ENCODE data around the gene PLCG2. TPM values are rescaled to one million over a fixed set of nuclear protein-coding genes. Genes with fewer than 3 reads are reported as not detected.

Gene PLCG2
- total and polyA plus RNA-seq, 2 experiments from 2014 or later, result 2.5 to 5.0 TPM

DNA sequence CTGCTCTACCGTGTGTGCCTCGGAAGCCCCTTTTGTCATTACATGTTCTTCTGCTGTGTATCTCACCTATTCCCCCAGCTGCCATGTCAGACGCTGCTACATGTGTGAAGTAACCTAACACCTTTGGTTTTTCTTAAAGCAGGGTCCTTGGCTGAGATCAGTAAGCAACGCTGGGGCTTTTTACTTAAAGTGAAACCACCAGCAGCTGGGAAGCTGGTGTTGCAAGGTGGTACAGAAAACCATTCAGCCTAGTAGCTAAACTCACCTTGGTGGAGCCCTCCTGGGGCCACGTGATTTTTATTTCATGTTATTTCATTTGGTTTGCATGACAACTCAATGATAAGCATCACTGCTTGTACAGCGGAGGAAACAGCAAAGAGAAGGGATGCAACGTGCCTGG is 62.6 kb downstream of the PLCG2 start:
- no peak for DNase-seq (ENCODE audit: low spot score)
- H4K20me1 ChIP-seq (ENCODE audit: insufficient read depth, poor library complexity, severe bottlenecking), result no peaks in the 10 kb centered on the region
- no peaks in the 10 kb centered on the region for H3K9me3 ChIP-seq (ENCODE audit: low read depth)
- whole genome bisulfite sequencing (ENCODE audit: low lambda C conversion rate, missing lambda C conversion rate), result 74% methylated on average over 7 of the region's 7 CpGs
- no peaks in the 10 kb centered on the region for H3K4me1 ChIP-seq (ENCODE audit: insufficient read depth)
- H3K27me3 ChIP-seq, result no peaks in the 10 kb centered on the region
- H3K4me3 ChIP-seq, result no peak overlapping the region
- no peak overlapping the region for H3K27ac ChIP-seq
- no peaks in the 10 kb centered on the region for H3K36me3 ChIP-seq (replicated peaks; ENCODE audit: insufficient read depth, low read depth)
- H3K4me2 ChIP-seq, result no peak overlapping the region
- TF ChIP-seq EZH2phosphoT487 (IDR thresholded peaks at IDR 0.05; ENCODE audit: low read depth, severe bottlenecking, unreplicated experiment), result no peak
- no peak for TF ChIP-seq EZH2 (IDR thresholded peaks at IDR 0.05; ENCODE audit: borderline replicate concordance)
- no peaks in the 10 kb centered on the region for H3K9me2 ChIP-seq (replicated peaks; ENCODE audit: insufficient read depth)
- no peaks in the 10 kb centered on the region for H3K79me2 ChIP-seq
- H2AFZ ChIP-seq, result no peak overlapping the region

DNA sequence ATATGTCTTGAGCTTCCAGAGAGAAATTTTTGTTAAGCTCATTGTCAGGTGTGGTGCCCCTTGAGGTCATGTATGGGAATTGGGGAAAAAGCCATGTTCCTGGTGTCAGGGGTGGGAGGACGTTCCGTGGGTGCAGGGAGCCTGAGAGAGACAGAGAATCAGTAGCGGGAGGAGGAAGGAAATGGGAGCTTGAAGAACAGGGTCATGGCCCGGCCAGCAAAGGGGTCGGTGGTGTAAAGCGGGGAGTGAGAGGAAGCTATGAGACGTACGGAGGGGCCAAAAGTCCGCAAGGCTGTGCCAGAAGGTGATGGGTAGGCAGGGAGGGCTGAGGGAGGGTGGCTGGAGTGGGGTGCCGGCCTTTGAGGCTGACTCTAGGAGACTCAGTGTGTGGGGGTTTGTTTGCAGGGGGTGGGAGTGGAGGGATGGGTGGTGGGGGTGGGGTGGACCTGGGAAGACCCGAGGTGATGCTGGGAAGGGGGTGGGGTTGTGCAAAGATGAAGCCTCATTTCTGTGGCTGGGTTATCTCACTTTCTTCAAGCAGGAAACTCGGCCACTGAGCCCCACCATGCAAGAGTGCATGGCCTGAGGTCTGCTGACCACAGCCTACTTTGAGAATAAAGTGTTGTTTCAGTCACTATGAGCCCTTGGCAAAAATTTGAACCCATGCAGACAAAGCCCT is 63.6 kb downstream of the PLCG2 start:
- Histone ChIP-seq H3K4me3 (no peak overlapping the region), H3K36me3 (replicated peaks; ENCODE audit: insufficient read depth, low read depth) (no peaks in the 10 kb centered on the region), H3K4me1 (ENCODE audit: insufficient read depth) (no peaks in the 10 kb centered on the region), H3K27ac (no peak overlapping the region), H2AFZ (no peak overlapping the region), H3K4me2 (no peak overlapping the region), H3K9me3 (ENCODE audit: low read depth) (no peaks in the 10 kb centered on the region), H3K79me2 (no peaks in the 10 kb centered on the region), H3K27me3 (no peaks in the 10 kb centered on the region), H4K20me1 (ENCODE audit: insufficient read depth, poor library complexity, severe bottlenecking) (no peaks in the 10 kb centered on the region), H3K9me2 (replicated peaks; ENCODE audit: insufficient read depth) (no peaks in the 10 kb centered on the region)
- 82% methylated on average over 11 of the region's 12 CpGs for WGBS (ENCODE audit: low lambda C conversion rate, missing lambda C conversion rate)
- TF ChIP-seq, protein P1, sequence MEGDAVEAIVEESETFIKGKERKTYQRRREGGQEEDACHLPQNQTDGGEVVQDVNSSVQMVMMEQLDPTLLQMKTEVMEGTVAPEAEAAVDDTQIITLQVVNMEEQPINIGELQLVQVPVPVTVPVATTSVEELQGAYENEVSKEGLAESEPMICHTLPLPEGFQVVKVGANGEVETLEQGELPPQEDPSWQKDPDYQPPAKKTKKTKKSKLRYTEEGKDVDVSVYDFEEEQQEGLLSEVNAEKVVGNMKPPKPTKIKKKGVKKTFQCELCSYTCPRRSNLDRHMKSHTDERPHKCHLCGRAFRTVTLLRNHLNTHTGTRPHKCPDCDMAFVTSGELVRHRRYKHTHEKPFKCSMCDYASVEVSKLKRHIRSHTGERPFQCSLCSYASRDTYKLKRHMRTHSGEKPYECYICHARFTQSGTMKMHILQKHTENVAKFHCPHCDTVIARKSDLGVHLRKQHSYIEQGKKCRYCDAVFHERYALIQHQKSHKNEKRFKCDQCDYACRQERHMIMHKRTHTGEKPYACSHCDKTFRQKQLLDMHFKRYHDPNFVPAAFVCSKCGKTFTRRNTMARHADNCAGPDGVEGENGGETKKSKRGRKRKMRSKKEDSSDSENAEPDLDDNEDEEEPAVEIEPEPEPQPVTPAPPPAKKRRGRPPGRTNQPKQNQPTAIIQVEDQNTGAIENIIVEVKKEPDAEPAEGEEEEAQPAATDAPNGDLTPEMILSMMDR (IDR thresholded peaks at IDR 0.05; ENCODE audit: poor library complexity), result no peak
- TF ChIP-seq EZH2phosphoT487 (IDR thresholded peaks at IDR 0.05; ENCODE audit: low read depth, severe bottlenecking, unreplicated experiment), result no peak
- TF ChIP-seq EZH2 (IDR thresholded peaks at IDR 0.05; ENCODE audit: borderline replicate concordance), result no peak
- DNase-seq (ENCODE audit: low spot score), result no peak

DNA sequence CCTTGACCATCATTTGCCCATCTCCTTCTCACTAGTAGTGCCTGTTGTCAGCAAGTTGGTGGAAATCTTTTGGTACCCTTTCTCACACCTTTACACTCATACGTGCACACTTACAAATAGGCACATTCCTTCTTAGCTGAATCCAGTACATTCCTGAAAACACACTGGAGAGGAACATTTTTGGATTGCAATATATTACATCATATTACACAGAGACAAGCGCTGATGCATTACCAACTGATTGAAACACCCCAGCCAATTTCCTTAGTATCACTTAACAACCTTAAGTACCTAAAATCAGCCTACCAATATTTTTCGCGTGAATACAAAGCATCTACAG is 64.1 kb downstream of the PLCG2 start:
- 83% methylated on average over 4 of the region's 4 CpGs for WGBS (ENCODE audit: low lambda C conversion rate, missing lambda C conversion rate)
- no peak overlapping the region for H2AFZ ChIP-seq
- no peak overlapping the region for H3K4me3 ChIP-seq
- H3K9me3 ChIP-seq (ENCODE audit: low read depth), result no peaks in the 10 kb centered on the region
- no peak overlapping the region for H3K4me2 ChIP-seq
- TF ChIP-seq EZH2phosphoT487 (IDR thresholded peaks at IDR 0.05; ENCODE audit: low read depth, severe bottlenecking, unreplicated experiment) (no peak), EZH2 (IDR thresholded peaks at IDR 0.05; ENCODE audit: borderline replicate concordance) (no peak)
- TF ChIP-seq, protein P1 (IDR thresholded peaks at IDR 0.05; ENCODE audit: poor library complexity), result no peak
- H3K27me3 ChIP-seq, result no peaks in the 10 kb centered on the region
- no peaks in the 10 kb centered on the region for H3K79me2 ChIP-seq
- no peaks in the 10 kb centered on the region for H3K36me3 ChIP-seq (replicated peaks; ENCODE audit: insufficient read depth, low read depth)
- no peaks in the 10 kb centered on the region for H4K20me1 ChIP-seq (ENCODE audit: insufficient read depth, poor library complexity, severe bottlenecking)
- DNase-seq (ENCODE audit: low spot score), result no peak
- H3K9me2 ChIP-seq (replicated peaks; ENCODE audit: insufficient read depth), result no peaks in the 10 kb centered on the region
- H3K27ac ChIP-seq, result no peak overlapping the region
- H3K4me1 ChIP-seq (ENCODE audit: insufficient read depth), result no peaks in the 10 kb centered on the region

DNA sequence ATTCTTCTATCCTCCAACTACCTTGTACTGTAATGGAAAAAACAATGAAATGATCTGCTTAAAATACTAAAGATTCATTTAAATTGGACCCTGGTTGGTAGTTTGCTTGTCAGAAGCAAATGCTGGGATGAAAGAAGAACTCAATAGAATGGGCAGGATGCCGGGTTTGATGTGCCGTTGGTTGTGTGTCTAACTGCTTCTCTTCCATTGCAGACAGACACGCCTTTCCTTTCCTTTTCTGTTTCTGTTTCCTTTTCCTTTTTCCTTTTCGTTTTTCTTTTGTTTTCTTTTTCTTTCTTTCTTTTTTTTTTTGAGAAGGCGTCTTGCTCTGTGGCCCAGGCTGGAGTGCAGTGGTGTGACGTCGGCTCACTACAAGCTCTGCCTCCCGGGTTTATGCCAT is 64.6 kb downstream of the PLCG2 start:
- H4K20me1 ChIP-seq (ENCODE audit: insufficient read depth, poor library complexity, severe bottlenecking), result no peaks in the 10 kb centered on the region
- 93% methylated on average over 7 of the region's 8 CpGs for WGBS (ENCODE audit: low lambda C conversion rate, missing lambda C conversion rate)
- H3K27ac ChIP-seq, result no peak overlapping the region
- TF ChIP-seq EZH2phosphoT487 (IDR thresholded peaks at IDR 0.05; ENCODE audit: low read depth, severe bottlenecking, unreplicated experiment), result no peak
- TF ChIP-seq, protein P1 (IDR thresholded peaks at IDR 0.05; ENCODE audit: poor library complexity), result no peak
- no peak for TF ChIP-seq EZH2 (IDR thresholded peaks at IDR 0.05; ENCODE audit: borderline replicate concordance)
- no peaks in the 10 kb centered on the region for H3K9me3 ChIP-seq (ENCODE audit: low read depth)
- no peak overlapping the region for H3K4me2 ChIP-seq
- H3K4me3 ChIP-seq, result no peak overlapping the region
- no peaks in the 10 kb centered on the region for H3K79me2 ChIP-seq
- H3K9me2 ChIP-seq (replicated peaks; ENCODE audit: insufficient read depth), result no peaks in the 10 kb centered on the region
- no peak overlapping the region for H2AFZ ChIP-seq
- no peaks in the 10 kb centered on the region for H3K36me3 ChIP-seq (replicated peaks; ENCODE audit: insufficient read depth, low read depth)
- H3K27me3 ChIP-seq, result no peaks in the 10 kb centered on the region
- H3K4me1 ChIP-seq (ENCODE audit: insufficient read depth), result no peaks in the 10 kb centered on the region
- no peak for DNase-seq (ENCODE audit: low spot score)
